Loucy (cell line): ENCODE measurements around the gene EXTL1.

Experiments
- EZH2phosphoT487 ChIP-seq: fragments of 200-600 bp; IDR thresholded peaks from 2 replicates; pipeline ENCODE4 v1.6.1; 2018; ENCODE audit warnings: antibody characterized with exemption, mild to moderate bottlenecking, moderate library complexity, borderline replicate concordance
- TF ChIP-seq, protein P1 (sequence below): fragments of 200-600 bp; sonication (generic); conservative IDR thresholded peaks from 2 replicates; pipeline ENCODE4 v1.5.1; 2014; ENCODE audit warnings: mild to moderate bottlenecking, antibody characterized with exemption, low read length

DNA sequence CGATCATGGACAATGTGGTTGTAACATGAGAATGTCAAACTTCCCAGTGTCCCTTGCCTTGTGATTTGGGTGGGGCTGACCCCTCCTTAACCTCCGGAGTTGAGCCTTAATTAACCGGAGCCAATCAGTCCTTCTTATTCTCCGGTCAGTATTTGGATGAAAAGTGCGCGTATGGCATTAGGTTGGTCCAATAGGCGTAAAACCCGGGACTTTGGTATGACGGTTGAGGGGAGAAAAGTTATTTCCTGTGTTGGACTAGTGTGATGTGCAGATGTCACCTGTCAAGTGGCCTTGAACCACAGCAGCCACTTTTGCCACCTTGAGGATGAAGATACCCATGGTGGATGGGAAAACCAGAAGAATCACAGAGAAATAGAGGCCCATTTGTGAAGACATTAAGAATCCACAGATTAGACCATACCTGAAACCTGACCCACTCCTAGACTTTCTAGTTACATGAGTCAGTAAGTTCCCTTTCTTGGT is 28.8 kb upstream of the EXTL1 start:
- TF ChIP-seq, protein P1, sequence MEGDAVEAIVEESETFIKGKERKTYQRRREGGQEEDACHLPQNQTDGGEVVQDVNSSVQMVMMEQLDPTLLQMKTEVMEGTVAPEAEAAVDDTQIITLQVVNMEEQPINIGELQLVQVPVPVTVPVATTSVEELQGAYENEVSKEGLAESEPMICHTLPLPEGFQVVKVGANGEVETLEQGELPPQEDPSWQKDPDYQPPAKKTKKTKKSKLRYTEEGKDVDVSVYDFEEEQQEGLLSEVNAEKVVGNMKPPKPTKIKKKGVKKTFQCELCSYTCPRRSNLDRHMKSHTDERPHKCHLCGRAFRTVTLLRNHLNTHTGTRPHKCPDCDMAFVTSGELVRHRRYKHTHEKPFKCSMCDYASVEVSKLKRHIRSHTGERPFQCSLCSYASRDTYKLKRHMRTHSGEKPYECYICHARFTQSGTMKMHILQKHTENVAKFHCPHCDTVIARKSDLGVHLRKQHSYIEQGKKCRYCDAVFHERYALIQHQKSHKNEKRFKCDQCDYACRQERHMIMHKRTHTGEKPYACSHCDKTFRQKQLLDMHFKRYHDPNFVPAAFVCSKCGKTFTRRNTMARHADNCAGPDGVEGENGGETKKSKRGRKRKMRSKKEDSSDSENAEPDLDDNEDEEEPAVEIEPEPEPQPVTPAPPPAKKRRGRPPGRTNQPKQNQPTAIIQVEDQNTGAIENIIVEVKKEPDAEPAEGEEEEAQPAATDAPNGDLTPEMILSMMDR = no peak
- TF ChIP-seq EZH2phosphoT487 = no peak
